Liver (tissue), 3 donors: ENCODE results near the gene RAI1.

Experiments used
- CTCF ChIP-seq: fragments of 150-350 bp; IDR thresholded peaks from 2 replicates; pipeline ENCODE4 v1.5.1; 2017; ENCODE audit warnings: improper control_type of control experiment, low read depth, low read length; ENCODE audit not compliant: missing input control
- RAD21 ChIP-seq, 2 donors: IDR thresholded peaks; 2 replicates each; pipeline ENCODE4 v1.6.1; 2016; ENCODE audit warnings: antibody characterized with exemption in 2 of 2, mild to moderate bottlenecking in 2 of 2
- RXRA ChIP-seq, 2 donors: IDR thresholded peaks; 2 replicates each; pipeline ENCODE4 v1.6.1; 2017 to 2018; ENCODE audit warnings: antibody characterized with exemption in 2 of 2, mild to moderate bottlenecking in 1 of 2
- TAF1 ChIP-seq: conservative IDR thresholded peaks from 2 replicates; pipeline ENCODE4 v1.6.1; 2016; ENCODE audit warnings: antibody characterized with exemption, mild to moderate bottlenecking
- donor health status: healthy.
- donor health status: healthy.

- TF ChIP-seq TAF1 (no peak), CTCF (no peak), RAD21 (IDR thresholded peaks at IDR 0.05) (no peak), RXRA (IDR thresholded peaks at IDR 0.05) (no peak)
These were observed 10.5 kb upstream of the RAI1 start for GRCh38 chr17:17670701-17671305.
